HG03521 (cell line): ENCODE measurements around the gene SLC37A1.

Source experiments
- ATAC-seq: cut with Tn5 transposase; IDR thresholded peaks from one replicate; pipeline ENCODE4 v1.9.1; 2021; ENCODE audit warnings: mild to moderate bottlenecking, moderate library complexity; ENCODE audit not compliant: unreplicated experiment

SLC37A1 gene

DNA sequence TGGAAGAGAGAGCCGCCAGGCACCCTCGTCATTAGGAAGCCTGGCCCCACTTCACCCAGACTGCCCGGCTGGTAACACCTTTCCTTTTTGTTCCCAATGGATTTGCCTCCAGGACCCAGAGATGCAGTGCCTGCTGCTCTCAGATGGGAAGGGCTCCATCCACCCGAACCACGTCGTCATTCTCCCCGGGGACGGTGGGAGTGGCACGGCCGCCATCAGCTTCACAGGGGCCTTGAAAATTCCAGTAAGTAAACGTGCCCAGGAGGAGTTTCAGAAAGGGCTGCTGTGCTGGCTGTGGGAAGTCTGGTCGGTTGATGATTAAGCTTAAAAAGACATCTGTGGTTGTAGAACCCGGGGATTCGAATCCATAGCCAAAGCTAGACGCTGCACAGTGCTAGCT lies 45.2 kb downstream of the SLC37A1 start:
- no peak for ATAC-seq

DNA sequence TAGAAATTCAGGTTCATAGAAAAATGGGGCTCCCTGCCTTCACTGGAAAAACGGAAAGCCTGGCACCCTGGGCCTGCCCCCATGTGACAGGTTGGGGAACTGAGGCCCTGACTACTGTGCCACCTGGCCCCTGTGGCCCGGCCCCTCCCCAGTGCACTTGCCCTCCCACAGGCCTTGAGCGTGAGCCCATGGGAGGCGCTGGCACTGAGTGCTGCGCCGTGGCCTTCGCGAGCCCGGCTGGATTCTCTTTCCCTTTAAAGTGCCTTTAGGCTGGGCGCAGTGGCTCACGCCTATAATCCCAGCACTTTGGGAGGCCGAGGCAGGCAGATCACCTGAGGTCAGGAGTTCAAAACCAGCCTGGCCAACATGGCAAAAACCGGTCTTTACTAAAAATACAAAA lies 45.7 kb downstream of the SLC37A1 start:
- no peak for ATAC-seq

DNA sequence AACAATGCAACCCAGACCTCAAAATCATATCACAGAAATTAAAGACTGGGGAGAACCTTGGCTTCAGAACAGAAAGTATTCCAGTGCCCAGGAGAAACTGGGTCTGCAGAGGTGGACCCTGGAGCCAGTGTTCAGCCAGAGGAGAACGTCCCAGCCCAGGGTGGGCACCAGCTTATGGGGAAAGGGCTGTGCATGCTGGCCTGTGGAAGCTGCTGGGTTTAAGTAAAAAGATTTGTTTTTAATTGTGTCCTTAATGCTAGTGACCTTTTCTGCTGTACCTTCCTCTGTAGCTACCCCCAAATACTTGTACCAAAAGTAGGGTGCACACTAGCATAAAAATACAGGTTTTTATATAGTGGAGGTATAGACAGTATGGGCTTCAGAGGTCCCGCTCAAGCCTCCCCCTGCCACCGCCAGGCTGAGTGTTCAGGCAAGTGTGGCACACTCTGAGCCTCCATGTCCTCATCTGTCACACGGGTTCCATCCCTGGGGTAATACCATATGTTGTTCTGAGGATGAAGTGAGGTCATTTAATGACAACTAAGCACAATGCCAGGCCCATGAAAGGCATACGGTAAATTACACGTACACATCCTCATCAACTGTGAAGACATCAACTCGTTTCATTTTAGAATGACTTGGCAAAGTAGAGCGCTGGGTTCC lies 47.0 kb downstream of the SLC37A1 start:
- ATAC-seq = no peak

DNA sequence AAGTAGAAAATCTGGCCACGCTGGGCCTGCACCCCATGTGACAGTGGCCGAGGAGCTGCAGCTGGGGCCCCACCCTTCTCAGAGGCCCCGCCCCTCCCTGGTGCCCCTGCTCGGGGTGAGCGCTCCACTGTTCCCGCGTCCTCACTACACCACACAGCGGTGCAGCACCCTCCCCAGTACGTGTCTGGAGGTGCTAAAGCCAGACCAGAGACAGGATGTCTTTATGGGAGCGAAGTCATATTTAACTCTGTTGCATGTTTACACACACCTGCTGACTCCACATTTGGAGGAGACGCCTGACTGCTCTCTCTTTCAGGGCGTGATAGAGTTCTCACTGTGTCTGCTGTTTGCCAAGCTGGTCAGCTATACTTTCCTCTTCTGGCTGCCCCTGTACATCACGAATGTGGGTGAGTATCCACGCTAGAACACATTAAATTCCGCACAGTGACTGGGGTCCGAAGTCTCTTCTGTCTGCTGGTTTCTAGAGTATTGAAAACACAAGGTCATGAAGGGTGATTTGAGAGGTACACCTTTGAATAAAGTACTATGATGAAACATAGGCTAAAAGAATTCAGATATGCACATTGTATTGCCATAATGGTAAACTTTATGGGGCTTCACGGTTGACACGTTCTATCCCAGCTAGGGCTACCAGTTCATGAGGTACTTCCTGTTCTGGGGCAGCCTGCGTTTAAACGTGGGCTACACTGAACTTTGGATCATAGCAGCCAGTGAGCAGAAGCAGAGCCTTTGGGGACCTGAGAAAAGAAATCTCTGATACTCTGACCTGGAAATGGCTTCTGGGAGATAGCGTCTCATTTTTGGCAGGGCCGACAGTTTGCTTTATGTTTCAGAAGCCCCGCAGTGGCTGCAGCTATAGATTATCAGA lies 48.4 kb downstream of the SLC37A1 start:
- peak; percentile 50 for ATAC-seq

DNA sequence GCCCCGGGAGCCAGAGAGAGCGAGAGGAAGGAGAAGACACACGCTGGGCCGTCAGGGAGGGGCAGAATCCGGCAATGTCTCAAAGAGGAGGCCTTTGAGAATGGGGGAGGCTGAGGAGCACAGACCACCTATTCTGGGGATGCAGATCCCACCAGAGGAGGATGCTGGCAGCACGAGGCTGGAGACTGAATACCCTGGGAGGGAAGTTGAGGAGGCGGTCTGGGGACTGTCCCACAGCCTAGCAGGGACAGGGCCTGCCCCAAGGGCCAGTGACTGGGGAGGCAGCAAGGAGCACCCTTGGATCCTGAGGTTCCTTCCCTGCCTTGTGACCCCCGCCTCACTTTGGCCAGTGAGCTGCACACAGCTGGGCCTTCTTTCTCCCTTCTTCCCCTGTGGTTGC lies 49.2 kb downstream of the SLC37A1 start:
- ATAC-seq = no peak

DNA sequence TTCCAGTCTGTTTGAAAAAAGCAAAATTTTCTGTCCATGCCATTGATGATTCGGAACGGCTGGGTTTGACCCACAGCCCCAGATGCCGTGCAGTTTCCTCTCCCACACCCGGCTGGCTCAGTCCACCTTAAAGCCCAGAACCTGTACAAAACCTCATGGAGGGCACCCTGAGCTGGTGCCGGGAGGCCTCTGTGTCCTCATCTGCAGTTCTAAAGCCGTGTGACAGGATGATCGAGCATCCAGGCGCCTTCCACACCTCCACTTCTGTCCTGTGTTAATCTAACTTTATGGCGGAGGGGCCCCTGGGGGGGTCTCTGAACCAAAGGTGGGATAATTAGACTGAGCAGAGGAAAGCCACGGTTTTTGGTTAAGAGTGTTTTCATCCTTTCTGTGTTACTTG lies 49.6 kb downstream of the SLC37A1 start:
- no peak for ATAC-seq

DNA sequence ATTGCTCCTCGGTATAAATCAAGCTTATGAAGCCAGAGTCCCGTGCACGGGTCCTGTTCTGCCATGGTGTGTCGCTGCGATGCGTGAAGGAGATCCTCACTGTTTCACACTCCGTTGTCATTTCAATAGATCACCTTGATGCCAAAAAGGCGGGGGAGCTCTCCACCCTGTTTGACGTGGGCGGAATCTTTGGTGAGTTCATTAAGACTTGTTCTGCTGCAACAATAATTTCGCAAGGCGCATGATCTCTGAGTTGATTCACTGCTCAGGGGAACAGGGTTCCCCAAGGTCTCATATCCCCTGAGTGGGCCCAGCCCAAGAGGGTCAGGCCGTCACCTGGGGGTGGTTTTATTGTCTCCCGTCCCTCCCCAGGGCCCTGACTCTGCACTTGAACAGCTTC lies 50.0 kb downstream of the SLC37A1 start:
- ATAC-seq = no peak

DNA sequence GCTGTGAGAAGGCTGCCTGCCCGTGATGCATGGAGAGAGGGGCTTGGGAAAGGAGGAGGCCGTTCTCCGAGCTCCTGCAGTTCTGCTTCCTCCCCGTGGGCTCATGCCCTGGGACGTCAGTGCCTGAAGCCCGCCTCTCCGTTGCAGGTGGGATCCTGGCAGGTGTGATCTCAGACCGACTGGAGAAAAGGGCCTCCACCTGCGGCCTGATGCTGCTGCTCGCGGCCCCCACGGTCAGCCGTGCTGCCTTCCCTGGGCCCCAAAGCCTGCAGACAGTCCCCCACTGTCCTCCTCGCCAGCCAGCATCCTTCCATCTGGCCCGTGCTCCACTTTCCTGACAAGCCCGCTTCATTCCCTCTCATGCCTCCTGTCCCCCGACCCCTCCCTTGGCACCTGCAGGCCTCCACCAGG lies 50.9 kb downstream of the SLC37A1 start:
- no peak for ATAC-seq

DNA sequence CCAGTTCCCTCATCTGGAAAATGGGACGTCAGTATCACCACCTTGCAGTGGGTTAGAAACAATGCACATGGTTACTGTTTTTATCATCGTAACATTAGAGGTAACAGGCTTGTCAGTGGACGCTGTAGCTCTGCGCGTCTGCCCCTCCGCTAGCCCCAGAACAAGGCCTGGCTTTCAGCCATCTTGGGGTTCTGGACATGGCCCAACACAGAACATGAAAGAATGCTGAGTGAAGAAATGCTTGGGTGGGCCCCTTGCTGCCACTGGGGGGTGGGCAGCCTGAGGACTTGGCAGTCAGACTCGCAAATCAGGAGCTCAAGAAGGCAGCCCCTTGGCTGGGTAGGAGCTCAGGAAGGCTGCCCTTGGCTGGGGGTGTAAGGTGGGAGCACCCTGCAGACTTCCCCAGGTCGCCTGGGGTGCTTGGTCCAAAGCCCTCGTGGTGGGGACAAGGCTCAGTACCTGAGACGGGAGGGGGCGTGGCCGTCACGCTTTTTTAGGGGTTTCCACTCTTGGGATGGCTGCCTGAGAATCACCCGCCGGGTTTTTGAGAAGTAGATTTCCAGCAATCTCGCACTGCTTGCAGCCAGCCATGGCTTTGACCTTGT lies 51.7 kb downstream of the SLC37A1 start:
- no peak for ATAC-seq

DNA sequence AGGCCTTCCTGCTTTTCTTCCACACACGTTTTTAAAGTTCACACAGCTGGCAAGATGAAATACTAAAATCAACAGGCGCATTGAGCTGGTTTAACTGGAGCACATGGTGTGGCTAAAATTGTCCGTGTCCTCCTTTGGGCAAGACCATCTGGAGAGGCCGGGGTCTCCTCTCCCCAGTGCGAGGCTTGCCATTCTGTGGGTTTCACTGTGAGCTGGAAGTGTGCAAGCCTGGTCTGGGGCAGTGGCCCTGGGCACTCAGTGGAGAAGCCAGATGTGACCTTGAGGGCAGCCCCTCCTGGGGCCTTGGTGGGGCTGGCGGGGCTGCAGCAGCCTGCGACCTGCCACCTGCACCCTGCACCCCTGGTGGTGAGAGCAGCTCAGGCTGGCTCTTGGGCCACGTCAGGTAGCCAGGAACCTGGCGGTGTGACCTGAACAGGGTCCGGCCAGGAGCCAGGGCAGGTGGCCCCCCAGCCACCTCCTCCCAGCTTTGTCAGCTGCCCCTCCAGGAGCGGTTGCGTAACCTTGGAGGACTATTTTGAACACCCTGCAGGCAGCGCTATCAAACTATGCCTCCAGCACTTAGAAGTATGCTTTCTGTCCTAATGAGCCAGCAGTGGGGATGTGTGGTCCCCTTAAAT lies 52.4 kb downstream of the SLC37A1 start:
- ATAC-seq = no peak

DNA sequence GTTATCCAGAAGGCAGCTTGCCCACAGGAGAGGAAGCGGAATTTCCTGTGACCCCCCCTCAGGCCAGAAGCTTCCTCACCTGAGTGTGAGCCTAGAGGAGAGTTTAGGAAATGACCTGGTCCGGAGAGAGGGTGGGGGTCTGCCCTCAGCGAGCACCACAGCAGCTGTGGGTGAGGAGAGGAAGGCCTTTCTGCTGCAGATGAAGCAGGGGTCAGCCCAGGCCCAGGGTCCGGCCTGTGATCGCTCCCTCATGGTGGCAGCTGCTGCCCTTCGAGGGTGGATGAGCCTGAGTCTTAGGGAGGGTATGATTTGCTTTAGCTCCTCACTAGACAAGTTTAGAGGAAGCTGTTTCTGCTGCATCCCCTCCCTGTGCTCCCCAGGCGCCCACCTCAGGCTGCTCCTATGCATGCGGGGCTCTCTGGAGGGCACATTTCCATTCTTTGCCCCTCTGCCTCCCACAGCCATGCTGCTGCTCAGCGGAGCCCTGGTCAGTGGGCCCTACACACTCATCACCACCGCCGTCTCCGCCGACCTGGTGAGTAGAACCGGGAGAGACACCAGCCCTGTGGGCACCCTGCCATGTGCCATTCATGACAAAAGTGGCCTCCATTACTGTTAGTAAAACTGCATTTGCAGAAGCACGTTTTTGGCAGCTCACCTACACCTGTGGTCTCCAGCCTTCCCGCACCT lies 53.0 kb downstream of the SLC37A1 start:
- ATAC-seq = no peak

DNA sequence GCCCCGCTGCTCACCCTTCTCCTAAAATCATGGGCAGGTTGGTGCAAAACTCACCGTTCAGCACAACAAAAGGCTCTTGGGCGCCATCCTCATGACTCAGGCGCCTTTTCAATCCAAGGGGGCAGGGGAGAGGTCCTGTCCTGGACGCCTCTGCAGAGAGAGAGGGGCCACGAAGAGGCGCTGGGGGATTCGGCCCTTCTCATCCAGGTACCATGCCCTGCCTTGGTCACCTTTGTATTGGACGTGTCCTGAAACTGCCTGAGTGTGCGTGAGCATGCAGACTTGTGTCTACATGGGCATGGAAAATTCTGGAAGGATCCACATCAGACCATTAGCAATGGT lies 53.5 kb downstream of the SLC37A1 start:
- ATAC-seq = no peak

DNA sequence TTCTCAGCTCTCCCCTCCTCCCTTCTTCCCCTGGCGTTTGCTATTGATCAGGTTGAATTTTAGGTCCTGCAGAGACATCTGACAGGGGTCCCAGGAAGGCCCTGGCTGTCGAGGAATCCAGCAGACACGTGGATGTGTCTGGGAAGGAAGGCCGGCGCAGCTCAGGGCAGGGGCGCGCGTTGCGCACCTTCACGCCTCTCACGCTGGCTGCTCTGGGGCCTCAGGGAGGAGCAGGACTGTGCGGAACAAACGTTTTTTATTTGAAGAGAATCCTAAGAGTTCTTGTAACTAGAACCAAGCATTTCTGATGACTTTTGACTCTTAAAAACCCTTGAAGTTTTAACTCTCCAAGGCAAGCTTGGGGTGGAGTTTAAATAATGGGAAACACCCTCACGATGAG lies 54.2 kb downstream of the SLC37A1 start:
- no peak for ATAC-seq

DNA sequence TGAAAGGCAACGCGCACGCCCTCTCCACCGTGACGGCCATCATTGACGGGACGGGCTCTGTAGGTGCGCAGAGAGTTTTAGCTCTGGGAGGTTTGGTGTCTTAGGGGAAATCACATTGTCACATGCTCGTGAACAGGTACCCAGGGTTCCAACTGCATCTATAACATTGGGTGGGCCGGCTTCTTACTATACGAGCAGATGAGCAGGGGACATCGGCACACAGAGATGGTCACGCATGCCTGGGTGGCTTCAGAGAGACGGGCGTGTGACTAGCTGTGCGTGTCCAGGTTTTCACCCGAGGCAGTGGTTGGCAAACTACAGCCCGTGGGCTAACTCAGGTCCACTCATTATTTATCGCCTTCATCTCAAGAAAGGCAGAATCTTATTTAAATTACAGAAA lies 54.7 kb downstream of the SLC37A1 start:
- ATAC-seq = no peak

DNA sequence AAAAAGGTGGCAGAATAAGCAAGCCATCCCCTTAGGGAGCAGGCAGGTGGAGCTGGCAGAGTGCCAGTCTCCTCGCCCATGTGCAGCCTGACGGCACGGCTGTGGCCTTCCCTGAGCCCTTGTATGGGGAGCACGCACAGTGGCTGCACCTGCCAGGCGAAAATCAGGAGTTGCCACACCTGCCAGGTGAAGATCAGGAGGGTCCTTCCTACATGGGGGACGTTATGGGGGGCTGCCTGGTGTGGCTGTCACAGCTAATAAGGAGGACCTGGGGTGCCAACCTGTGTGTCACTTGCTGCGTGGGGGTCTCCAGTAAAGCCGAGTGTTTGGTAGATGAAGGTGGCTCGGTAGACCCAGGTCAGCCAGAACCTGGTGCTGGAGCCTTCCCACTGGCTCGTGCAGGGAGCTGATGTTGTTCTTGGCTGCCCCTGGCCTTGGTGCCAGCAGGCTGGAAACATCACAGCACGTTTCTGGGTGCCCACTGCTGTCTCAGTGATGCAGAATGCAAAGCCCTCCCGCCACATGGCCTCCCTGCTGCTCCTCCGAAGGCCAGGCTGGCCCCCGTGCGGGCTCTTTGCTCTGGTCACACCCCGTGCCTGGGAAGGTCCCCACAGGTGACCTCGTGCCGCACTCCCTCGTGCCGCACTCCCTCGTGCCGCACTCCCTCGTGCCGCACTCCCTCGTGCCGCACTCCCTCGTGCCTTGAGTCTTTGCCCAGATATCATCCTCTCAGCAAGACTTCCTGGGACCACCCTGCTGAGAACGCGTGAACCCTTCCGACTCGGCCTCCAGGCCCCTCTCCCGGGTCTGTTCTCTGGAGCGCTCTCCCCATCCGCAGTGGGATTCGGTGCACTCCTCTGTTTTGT lies 55.4 kb downstream of the SLC37A1 start:
- no peak for ATAC-seq

DNA sequence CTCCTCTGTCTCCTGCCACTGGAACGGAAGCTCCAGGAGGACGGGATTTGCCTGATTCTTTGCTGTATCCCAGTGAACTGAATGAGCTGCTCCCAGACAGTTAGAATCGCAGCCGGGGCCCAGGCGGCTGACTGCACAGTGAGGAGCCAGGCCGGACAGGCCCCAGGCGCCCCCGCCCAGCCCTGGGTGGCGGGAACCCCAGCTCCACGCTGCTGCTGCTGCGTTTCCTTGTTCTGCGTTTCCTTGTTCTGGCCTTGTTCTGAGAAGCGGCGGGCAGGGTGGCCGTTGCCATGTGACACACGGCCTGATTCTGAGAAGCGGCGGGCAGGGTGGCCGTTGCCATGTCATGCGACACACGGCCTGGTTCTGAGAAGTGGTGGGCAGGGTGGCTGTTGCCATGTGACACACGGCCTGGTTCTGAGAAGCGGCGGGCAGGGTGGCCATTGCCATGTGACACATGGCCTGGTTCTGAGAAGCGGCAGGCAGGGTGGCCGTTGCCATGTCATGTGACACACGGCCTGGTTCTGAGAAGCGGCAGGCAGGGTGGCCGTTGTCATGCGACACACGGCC lies 56.2 kb downstream of the SLC37A1 start:
- no peak for ATAC-seq

DNA sequence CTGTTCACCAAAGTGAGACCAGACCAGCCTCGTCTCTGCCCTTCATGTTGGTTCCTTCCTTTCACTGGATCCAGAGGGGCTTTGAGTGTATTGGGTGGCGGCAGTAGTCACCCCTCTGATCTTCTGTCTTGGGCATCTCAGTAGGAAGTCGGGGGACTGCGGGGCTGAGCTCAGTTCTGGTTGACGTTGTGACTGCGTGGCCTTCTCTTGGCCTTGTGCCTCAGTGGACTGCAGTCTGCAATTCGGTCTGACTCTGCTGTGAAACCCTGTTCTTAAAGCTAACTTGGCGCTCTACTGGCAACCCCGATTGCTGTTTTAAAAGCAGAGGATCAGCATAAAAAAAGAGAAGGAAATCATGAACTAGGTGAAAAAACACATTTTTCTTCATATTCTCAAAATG lies 56.7 kb downstream of the SLC37A1 start:
- no peak for ATAC-seq

DNA sequence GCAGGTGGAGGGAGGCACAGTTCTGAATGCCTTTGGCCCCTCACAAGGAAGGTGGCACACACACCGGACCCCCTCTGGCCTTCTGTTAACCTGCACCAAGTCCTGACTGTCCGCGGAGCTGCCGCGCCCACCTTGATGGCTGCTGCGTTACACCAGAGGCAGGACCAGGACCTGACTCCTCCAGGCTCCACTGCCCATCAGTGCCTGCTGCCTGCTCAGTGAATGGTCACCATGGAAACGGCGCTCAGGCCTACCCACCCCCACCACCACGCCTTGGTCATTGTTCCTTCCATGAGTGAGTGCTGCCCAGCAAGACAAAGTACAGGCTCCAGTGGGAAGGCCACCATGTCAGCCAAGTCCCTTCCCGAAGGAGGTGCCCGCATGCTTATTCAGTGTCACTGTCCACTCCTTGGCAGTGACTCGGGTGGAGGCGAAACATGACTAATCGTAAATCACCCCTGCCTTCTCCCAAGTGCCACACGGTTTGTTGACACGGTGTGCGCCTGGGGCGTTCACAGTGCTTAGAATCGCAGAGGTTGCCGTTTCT lies 57.3 kb downstream of the SLC37A1 start:
- no peak for ATAC-seq

DNA sequence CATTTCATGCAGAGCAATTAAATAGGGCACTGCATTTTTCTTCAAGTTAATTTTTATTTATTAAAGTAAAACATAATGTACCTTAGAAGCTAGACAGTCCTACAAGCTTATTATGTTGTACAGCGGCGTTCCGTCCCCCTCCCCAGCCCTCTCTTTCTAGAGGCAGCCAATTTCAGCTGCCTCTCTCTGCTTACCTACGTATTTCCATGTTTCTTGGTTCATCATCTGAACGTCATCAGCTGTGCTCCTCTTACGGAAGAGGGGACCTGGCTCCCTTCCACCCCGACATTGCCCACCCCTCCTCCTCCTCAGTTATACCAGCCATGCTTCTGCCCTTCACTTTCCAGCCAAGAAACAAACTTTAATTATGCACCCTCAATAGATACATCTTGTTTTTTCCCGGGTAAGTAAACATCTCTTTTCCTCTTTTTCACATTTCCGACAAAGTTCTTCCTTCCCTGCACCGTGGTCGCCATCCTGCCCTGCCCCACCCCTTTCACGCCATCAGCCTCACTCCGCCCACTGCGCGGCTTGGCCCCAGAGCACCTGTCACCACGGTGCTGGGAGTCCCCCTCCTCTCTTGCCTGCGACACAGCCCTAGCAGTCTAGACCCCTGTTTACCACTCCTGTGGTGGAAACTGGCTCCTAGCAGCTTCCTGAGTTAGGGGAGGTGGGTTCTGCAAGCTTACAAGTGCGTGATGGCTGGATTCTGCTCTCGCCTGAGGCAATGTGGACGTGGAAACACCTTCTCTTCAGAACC lies 57.9 kb downstream of the SLC37A1 start:
- ATAC-seq = no peak
